Fibroblast of skin of right biceps (primary cell): ENCODE data around the gene OBI1.

Experiments used
- DNase-seq: peaks from one replicate; pipeline ENCODE4 v3.0.0-alpha.2; 2013

The OBI1 gene

DNA sequence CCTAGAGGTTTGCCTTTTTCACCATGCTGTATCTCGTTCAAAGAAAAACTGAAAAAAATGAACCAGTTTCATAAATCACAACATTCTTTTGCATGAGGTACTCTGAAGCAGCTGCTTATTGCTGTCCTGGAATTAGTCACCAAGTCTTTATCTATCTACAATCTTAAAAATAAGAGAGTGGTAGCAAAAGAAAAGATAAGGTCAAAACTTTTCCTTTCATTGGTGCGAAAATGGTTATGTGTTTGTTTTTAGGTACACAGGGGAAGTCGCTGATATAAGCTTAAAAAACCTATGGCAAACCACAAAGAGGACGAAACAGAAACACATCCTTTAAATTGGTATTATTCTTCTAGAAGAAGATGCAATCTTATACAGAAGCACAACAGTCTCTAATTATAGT lies 20.7 kb downstream of the OBI1 start:
- DNase-seq: no peak

DNA sequence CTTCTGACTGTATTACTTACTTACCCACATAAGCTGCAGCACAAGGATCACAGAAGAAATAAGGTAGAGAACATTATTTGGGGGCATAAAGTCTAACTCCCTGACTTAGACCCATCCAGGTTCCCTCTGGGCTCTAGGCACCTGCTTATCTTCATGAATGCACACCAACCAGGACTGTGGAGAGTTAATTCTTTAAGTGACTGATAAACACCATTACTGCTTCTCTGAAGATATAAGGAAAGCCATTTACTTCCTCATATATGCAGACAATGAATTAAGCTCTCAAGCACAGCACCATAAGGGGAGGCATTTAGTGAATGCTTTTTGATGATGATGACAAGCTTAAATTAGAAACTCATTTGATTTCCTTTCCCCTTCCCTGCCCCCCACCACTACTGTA lies 22.5 kb downstream of the OBI1 start:
- DNase-seq: no peak

DNA sequence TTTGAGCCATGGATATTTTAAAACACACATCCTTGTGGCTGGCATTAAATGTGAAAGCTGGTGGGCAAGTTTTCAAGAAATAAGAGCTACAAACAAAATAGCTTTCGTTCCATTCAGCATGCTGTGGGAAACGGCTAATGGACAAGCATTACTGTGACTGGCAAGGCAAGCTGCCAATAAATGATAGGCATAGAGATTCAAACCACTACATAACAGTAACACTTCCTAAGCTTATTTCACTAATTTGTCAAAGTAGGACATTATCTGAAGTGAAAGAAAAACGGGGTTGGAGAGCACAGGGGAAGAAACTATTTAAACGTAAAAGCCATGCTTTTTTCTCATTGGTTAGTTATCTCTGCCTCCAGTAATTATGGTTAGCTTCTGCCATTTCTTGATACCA lies 26.0 kb downstream of the OBI1 start:
- DNase-seq: no peak

DNA sequence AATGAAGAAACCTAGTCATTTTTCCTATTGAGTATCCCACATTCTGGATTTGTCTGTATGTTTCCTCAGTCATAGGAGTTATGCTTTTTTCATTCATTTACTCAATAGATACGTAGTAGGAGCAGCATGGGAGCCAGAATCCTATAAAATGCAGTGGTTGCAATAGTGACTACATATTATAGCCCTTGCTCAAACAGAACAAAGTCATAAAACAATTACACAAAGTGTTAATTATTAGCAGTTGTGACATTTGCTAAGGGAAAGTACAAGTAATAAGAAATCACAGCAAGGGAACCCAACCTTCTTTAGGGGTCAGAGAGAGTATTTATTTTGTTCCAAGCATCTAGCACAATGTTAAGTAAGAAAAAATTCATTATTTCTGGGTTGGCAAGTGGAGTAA lies 27.9 kb downstream of the OBI1 start:
- no peak for DNase-seq

DNA sequence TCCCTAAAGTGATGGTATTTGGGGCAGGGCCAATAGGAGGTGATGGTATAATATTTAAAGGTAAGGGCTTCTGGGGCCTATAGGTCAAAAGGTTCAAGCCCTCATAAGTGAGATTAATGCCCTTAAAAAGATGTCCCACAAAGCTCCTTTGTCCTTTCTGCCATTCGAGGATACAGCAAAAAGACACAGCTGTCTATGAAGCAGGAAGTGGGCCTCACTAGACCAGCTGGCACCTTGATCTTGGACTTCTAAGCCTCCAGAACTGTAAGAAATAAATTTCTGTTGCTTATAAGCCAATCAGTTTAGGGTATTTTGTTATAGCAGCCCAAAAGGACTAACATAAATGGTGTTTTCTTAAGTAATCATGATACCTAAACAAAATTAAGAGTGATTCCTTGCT lies 28.4 kb downstream of the OBI1 start:
- DNase-seq: no peak

DNA sequence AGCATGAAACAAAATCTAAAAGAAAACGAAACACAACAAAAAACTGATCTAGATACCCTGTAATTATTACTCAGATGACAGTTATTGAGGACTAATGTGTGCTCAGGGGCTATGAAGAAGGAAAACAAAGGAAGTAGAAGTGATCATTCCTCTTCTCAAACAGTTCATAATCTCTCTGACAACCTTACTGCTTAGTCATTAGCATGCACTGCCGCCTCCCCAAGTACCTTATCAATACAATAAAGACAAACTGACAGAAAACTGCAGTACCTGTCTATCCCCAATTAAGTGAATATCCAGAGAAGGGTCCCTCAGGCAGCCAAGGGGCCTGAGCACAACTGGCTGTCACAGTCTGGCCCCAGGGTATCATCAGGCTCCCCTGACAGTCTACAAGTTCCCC lies 33.6 kb downstream of the OBI1 start:
- no peak for DNase-seq

DNA sequence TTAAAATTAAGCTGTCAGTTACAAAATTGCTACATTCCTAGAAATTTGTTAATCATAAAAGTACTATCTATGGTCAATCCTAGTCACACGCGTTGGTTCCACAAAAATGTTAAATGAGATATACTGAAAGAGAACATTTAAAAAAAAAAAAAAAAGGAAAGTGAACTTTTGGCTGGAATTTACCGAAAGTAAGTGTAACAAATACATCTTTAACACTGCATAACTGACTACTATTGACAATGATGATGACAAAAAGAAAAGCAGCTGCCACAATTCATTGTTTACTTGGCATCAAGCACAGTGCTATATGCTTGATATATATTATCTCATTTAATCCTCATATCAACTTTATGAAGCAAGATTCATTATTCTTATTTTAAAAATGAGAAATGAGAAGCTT lies 35.8 kb downstream of the OBI1 start:
- no peak for DNase-seq

DNA sequence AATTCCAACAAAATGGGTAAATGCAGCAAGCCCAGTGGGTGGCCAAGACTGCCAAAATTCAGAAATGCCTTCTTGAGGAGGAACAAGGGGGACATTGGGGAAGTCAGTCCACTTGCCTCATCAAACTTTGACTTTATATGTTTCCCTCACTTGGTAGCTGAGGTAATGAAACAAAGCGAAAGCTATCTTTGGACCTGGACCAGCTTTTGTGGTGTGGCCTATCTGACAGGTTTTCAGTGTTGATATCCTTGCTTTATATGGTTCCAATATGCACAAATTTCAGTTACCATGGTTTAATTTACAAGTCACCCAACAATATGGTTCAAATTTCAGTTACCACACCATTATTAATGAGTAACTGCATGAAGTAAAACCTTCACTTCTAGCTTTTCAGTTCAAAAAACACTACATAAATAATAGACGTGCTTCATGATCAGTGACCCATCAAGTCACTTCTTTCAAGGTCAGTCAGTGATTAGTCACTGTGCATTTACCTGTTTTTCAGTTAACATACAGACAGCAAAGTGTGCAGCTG lies 38.0 kb downstream of the OBI1 start:
- no peak for DNase-seq

DNA sequence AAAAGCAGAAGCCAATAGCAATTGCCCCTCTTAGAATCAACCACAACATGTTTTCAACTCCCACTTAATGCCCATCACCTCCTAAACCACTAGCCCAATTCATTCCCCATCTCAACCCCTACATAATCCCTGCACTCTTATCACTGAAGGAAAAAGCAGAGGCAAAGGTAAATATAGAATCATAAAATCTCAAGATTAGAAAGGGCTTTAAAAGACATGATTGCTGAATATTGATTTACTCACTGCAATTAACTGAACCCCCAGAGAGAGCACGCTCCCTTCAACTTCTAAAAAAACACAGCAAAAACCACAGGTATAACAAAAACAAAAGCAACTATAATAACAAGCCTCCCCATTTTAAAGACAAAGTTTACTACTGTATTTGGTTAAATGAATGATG lies 40.5 kb downstream of the OBI1 start:
- DNase-seq: no peak

DNA sequence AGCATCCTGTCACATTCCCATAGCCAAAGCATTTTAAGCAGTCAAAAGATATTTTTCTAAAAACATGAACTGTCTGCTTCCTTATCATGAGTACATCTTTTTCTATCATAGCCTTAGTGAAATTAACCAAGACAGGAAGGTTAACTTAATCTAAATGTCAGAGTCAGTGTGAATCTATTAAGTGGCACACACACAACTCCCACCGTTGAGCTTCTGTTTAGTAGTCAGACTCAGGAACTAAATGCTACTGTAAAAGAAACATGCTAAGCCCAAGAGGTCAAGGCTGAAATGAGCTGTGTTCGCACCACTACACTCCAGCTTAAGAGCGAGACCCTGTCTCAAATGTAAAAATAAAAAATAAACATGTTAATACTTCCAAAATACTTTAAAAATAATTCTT lies 47.9 kb downstream of the OBI1 start:
- no peak for DNase-seq

DNA sequence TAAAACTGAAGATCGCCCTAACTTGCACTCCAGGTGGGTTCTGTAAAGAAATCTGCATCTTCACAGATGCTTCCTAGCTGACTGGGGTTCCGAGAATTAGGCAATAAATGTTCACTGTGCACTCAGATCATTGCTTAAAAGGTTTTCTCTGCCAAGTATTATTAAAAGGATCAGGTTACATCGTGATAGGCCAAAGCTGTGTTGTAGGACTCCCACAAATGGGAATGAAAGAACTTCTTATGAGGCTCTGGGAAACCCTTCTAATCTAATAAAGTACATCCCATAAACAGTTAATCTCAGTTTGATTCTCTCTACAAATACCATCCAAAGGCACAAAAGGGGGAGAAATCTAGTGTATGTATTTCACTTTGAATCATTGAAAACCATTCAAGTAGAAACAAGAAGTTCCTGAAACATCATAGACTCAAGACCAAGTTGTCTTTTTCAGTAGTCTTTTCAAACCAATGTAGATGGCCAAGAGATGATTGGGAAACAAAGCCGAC lies 48.5 kb downstream of the OBI1 start:
- DNase-seq: no peak

DNA sequence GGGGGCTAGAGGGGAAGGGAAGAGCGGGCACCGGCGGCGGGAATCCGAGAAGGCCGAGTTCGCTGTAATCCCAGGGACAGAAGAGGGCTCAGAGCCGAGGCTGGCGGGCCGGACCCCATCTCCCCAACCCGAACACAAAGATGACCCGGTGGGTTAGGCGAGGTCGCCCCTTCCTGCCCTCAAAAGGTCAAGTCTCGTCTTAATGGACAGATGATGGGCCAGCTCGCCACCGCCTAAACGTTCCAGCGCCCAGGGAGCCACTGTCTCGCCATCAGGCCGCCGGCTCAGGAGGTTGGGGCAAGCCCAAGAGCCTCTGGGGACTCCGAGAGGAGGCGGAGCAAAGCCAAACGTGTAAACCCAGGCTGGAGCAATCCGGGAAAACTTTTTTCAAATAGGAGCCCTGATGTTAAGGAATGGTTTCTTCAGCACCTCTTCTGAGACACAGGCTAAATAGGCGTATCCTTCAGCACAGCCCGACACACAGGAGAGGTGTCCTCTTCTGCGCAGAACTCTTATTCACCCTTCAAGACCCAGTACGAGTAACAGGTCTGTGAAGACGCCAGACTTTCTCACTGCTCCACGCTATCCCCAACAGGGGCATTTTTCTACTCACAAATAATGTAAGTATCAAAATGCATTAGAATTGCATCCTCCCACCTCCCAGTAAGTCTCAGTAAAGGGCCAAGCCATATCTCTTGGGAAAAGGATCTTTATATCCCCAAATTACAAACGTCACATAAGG lies 49.3 kb downstream of the OBI1 start:
- no peak for DNase-seq

DNA sequence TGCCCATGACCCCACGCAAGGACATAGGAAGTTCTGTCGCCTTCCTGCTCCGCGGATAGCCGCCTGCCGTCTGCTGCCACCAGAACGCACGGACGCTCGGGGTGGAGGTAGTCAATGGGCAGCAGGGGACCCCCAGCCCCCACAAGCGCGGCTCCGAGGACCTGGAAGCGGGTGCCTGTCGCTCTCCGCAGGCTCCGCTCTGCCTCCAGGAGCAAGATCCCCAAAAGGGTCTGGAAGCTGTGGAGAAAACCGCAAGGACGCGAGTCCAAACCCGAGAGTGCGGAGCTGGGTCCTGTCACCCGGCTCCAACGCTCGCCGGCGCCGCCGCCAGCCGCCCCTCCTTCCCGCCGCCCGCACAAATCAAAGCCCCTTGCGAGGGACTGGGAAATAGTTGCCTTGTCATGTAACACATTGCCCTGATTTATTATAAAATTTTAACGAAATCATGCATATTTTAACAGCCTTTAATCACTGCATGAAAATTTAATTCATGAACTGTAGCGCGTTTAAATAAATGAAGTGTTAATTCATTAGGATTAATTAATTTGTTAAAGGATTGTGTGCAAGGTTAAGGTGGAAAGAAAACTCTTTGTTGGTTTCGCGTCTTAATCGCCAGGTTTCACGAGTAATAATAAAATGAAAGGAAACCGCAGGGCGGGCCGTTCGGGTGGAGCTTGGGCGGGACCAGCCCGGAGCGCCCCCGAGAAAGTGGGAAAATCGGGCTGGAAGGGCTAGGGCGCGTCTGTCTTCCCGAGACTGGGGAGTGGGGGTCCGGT lies 50.1 kb downstream of the OBI1 start:
- no peak for DNase-seq

DNA sequence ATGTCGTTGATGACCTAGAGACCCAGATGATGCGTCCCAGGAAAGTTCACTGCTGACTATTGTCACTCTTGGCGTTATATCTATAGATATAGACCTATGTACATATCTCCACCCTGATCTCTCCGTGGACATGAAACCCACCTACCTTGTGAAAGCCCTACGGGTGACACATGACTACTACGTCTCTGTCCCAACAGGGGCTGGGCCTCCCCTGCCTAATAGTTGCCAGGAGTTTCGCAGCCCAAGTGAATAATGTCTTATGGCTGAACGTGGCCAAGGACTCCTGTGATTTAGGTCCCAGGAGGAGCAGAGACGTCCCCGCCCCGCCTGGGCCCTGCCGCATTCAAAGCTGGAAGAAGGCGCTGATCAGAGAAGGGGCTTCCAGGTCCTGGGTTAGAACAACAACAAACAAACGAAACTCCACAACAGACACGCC lies 50.7 kb downstream of the OBI1 start:
- DNase-seq: no peak

DNA sequence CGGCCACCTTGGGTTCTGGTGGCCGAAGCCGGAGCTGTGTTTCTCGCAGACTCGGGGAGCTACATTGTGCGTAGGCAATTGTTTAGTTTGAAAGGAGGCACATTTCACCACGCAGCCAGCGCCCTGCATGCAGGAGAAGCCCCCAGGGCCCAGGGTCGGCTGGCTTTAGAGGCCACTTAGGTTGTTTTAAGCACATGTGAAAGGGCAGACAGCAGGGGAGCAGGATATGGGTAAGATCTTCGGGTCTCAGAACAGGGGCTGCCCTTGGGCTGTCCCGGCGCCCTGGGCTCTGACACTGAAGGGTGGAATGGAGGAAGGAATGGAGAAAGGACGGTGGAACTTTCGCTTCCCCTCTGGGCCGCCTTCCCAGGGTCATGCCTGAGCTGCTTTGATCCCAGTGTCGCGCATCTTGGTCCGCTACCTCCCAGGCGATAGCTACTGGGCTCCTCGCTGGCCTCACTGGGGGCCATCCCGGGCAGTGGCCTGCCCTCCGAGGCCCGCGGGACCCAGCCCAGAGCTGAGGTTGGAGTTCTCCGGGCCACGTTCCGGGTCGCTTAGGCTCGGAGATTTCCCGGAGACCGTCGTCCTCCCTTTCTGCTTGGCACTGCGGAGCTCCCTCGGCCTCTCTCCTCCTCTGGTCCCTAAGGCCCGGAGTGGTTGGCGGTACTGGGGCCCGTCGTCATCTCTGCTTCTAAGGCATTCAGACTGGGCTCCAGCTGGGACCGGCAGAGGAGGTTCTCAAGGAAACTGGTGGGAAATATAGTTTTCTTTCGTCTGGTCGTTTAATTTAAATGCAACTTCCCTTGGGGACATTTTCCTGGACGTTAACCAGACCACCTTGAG lies 51.3 kb downstream of the OBI1 start:
- DNase-seq: no peak

DNA sequence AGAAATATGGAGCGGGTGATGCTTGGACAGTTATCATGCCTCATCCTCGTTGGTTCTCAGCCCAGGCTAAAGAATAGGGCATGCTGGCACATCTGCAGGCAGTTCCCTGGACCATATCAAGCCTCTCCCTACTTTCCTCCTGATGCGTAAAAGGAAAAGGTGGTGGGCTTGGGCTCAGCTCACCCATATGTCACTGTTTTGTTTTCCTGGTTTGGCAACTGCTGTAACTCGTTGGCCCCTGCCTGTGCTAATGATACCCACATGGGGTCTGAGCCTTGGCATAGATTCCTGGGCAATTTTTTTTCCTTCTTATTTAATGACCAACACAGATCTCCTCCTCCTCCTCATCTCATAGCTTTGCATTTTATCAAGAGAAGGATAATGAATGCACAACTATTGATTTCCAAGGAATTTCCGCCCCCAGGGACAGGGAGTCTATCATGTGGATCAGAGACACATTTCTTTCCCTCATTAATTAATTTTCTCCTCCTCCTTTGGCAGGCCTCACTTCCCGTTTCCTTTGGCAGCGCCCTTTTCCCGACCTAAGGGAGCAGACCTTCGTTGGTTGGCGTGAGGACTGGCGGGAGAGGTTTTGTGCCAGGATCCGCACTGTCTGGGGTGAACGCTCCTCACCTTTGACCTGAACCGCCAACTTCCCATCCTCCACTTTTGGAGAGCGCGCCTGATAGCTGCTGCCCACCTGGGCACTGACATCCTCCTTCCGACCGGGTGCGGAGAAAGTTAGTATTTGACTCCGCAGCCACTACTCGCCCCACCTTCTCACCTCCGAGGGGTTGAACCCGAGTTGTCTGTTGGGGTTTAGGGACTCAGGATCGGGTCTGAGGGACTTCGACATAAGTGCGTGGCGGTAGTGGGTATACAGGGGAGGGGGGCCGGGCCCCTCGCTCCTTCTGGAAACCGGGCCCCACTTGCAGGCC lies 52.2 kb downstream of the OBI1 start:
- DNase-seq: no peak

DNA sequence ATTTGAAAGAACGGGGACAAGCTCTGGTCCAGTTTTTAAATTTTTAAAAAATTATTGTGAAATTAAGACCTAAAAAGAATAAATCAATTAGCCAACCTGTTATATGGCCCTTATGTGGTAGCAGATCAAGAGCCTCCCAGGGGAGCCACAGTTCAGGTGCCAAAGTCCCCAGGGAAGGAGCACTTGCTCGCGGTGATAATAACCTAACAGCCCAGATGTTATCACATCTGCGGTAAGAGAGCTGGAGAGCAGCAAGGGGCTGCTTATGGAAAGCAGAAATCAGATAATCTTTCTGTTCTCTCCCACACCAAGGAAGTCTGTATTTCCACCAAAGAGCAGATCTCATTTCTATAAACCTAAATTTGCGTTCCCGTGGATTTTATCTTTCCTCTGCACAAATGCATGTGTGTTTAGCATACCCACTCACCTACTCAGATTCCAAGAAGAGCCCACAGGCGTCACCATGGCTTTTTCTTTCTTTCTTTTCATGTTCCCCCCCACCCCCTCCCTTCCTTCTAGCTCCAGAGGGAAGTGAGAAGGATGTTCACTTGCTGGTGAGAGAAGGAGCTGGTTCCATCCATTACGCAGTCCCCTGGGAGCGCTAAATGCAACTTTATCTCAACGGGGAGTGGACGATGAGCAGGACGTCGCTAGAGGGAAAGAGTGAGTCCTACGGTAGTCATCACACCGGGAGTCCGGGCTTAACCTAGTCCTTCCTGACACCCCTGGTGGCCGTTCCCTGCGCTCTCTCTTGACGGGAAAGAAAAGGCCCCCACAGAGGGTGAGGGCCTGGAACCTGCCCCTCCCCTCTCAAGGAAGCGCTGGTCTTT lies 54.0 kb downstream of the OBI1 start:
- DNase-seq: no peak

DNA sequence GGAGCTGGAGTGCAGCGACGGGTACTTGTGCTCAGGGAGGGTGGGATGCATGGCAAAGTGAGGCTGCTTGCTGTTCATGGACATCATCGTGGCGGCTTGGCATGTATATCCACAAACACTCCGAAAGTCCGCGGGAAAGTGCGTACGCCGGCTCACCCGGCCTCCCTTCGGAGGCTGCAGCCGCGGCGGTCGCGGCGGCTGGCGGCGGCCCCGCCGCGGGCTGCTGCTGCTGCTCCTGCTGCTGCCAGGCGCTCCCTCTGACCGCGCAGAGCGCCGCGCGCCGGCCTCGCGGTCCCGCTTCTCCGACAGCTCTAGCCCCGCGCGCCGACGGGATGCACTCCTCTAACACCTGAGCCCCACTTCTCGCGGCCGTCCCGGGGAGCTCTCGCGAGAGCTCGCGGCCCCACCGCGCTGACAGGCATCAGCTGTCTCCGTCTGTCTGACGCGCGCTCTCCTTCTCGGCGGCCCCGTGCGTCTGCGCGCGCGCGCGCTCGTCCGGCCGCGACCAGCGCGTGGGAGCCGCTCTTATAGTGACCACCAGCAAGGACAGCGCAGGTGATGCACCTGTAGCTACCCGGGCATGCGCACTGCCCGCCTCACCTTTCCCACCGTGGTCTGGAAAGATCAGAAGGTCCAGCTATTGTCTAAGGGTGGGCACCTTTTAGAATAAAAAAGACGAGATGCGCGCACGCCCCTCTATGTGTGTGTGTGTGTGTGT lies 55.6 kb downstream of the OBI1 start, which contains the start of gene POU4F1:
Gene POU4F1 (minus strand): TSS at position 313 of the 718 bp plus-strand sequence. CDS start 226 bp downstream, at position 87.
- DNase-seq: peak; percentile 34

DNA sequence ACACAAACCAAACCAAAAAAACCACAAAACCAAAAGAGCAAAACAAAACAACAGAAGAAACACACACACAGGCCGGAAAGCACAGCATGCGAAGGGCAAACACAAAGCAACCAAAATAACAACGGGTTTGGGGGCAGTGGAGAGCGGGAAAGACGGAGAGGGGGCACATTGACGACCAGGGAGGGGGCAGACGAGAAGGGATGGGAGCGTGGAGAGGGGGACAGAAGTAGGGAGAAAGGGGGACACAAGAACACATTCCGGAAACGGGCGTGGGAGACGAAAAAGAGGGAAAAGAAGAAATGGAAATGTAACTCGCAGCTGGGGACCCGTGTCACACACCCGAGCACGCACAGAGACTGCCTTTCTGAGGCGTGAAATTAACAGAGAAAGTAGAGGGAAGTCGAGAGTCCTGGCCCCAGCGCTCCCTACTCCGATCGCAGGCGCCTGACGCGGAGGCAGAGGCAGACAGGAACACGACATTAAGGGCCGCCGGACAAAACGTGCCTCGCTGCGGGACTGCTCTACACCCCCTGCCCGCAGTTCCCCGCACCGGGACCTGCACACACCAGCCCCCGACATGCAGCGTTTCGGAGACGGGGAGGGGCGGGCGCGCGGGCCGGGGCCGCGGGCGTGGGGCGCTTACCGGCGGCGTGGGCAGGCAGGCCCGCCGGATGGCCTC lies 56.3 kb downstream of the OBI1 start:
- DNase-seq: no peak
